ENCODE data around the gene SPATA46. TPM values are rescaled to one million over a fixed set of nuclear protein-coding genes. Genes with fewer than 3 reads are reported as not detected.
A peak's percentile ranks its signal among the peaks of the same experiment; 100 is the strongest.

Gene SPATA46
- total and polyA plus RNA-seq, 2 experiments from 2014 or later = not detected

DNA sequence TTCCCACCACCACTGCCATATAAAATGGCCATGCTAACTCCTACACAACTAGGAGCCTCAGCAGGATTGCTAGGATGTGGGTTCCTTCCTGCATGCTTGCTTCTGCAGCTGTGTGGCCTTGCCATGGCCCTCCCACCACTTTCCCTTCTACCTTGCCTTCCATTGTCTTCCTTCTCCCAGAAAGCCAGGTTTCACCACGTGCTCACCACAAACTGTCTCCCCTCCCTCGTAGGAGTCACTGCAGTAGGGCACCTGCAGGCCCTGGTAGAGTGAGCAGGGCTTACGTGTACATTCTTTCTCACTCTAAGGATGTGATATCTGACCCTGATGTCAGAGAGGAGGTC lies 8.6 kb upstream of the SPATA46 start:
- Histone ChIP-seq H4K20me1 (replicated peaks; ENCODE audit: insufficient read depth) (no peaks in the 10 kb centered on the region), H3K4me3 (no peak overlapping the region), H3K27me3 (ENCODE audit: insufficient read depth) (no peaks in the 10 kb centered on the region), H3K4me2 (no peak overlapping the region), H3F3A (replicated peaks; ENCODE audit: low read depth) (no peaks in the 10 kb centered on the region), H2AFZ (no peak overlapping the region), H3K4me1 (ENCODE audit: insufficient read depth) (no peaks in the 10 kb centered on the region), H3K79me2 (replicated peaks; ENCODE audit: insufficient read depth) (no peaks in the 10 kb centered on the region), H3K9me2 (ENCODE audit: insufficient read depth) (no peaks in the 10 kb centered on the region), H3K27ac (ENCODE audit: low read depth) (no peak overlapping the region), H3K36me3 (ENCODE audit: insufficient read depth) (no peaks in the 10 kb centered on the region)
- H3K4me1 Mint-ChIP-seq = peaks cover 26% of the 10 kb centered on the region
- TF ChIP-seq EZH2 (IDR thresholded peaks at IDR 0.05; ENCODE audit: low read depth, unreplicated experiment) (no peak), ZNF331 (CRISPR knock-in tag; IDR thresholded peaks at IDR 0.05; ENCODE audit: low read depth) (no peak), POLR2AphosphoS5 (IDR thresholded peaks at IDR 0.05; ENCODE audit: low read depth) (no peak), NANOG (IDR thresholded peaks at IDR 0.05; ENCODE audit: borderline replicate concordance) (no peak), STAT1 (IDR thresholded peaks at IDR 0.05; ENCODE audit: unreplicated experiment) (no peak)
- TF ChIP-seq, protein P1, sequence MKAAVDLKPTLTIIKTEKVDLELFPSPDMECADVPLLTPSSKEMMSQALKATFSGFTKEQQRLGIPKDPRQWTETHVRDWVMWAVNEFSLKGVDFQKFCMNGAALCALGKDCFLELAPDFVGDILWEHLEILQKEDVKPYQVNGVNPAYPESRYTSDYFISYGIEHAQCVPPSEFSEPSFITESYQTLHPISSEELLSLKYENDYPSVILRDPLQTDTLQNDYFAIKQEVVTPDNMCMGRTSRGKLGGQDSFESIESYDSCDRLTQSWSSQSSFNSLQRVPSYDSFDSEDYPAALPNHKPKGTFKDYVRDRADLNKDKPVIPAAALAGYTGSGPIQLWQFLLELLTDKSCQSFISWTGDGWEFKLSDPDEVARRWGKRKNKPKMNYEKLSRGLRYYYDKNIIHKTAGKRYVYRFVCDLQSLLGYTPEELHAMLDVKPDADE (IDR thresholded peaks at IDR 0.05) = no peak
- no peaks in the 10 kb centered on the region for H3K9me3 Mint-ChIP-seq
- H3K36me3 Mint-ChIP-seq (ENCODE audit: low read depth) = peaks cover 26% of the 10 kb centered on the region
- no peak overlapping the region for H3K4me3 Mint-ChIP-seq
- H3K27ac Mint-ChIP-seq = peak overlapping the region; percentile 57; the same call in 1 of the 2 replicates
- no peak for ATAC-seq
- H3K27me3 Mint-ChIP-seq (ENCODE audit: insufficient read depth, low read depth, poor library complexity) = peaks cover 25% of the 10 kb centered on the region
- DNase-seq (ENCODE audit: low spot score) = no peak

GRCh38 chr1:162384601-162385279 lies 8.1 kb upstream of the SPATA46 start:
- Histone ChIP-seq H3K79me2 (replicated peaks; ENCODE audit: insufficient read depth) (no peaks in the 10 kb centered on the region), H3K4me2 (no peak overlapping the region), H3K4me3 (no peak overlapping the region), H3K4me1 (ENCODE audit: insufficient read depth) (no peaks in the 10 kb centered on the region), H3K9me2 (ENCODE audit: insufficient read depth) (no peaks in the 10 kb centered on the region), H2AFZ (no peak overlapping the region), H3K27ac (ENCODE audit: low read depth) (no peak overlapping the region), H4K20me1 (replicated peaks; ENCODE audit: insufficient read depth) (no peaks in the 10 kb centered on the region), H3F3A (replicated peaks; ENCODE audit: low read depth) (no peaks in the 10 kb centered on the region), H3K36me3 (ENCODE audit: insufficient read depth) (no peaks in the 10 kb centered on the region), H3K27me3 (ENCODE audit: insufficient read depth) (no peaks in the 10 kb centered on the region)
- Mint-ChIP-seq H3K4me1 (peaks cover 24% of the 10 kb centered on the region), H3K27ac (peak overlapping the region; percentile 79), H3K27me3 (ENCODE audit: insufficient read depth, low read depth, poor library complexity) (peaks cover 25% of the 10 kb centered on the region), H3K4me3 (no peak overlapping the region), H3K36me3 (ENCODE audit: low read depth) (peaks cover 26% of the 10 kb centered on the region), H3K9me3 (no peaks in the 10 kb centered on the region)
- ATAC-seq (no peak), DNase-seq (ENCODE audit: low spot score) (no peak)
- TF ChIP-seq JUNB (IDR thresholded peaks at IDR 0.05; ENCODE audit: unreplicated experiment) = no peak
- no peak for TF ChIP-seq NANOG (IDR thresholded peaks at IDR 0.05; ENCODE audit: borderline replicate concordance)
- TF ChIP-seq CTCF (conservative IDR thresholded peaks at IDR 0.05; ENCODE audit: low read depth in 2 of 2) = no peak
- TF ChIP-seq, protein P2, sequence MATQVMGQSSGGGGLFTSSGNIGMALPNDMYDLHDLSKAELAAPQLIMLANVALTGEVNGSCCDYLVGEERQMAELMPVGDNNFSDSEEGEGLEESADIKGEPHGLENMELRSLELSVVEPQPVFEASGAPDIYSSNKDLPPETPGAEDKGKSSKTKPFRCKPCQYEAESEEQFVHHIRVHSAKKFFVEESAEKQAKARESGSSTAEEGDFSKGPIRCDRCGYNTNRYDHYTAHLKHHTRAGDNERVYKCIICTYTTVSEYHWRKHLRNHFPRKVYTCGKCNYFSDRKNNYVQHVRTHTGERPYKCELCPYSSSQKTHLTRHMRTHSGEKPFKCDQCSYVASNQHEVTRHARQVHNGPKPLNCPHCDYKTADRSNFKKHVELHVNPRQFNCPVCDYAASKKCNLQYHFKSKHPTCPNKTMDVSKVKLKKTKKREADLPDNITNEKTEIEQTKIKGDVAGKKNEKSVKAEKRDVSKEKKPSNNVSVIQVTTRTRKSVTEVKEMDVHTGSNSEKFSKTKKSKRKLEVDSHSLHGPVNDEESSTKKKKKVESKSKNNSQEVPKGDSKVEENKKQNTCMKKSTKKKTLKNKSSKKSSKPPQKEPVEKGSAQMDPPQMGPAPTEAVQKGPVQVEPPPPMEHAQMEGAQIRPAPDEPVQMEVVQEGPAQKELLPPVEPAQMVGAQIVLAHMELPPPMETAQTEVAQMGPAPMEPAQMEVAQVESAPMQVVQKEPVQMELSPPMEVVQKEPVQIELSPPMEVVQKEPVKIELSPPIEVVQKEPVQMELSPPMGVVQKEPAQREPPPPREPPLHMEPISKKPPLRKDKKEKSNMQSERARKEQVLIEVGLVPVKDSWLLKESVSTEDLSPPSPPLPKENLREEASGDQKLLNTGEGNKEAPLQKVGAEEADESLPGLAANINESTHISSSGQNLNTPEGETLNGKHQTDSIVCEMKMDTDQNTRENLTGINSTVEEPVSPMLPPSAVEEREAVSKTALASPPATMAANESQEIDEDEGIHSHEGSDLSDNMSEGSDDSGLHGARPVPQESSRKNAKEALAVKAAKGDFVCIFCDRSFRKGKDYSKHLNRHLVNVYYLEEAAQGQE (IDR thresholded peaks at IDR 0.05; ENCODE audit: unreplicated experiment) = no peak
- no peak for TF ChIP-seq POLR2AphosphoS5 (IDR thresholded peaks at IDR 0.05; ENCODE audit: low read depth)
- TF ChIP-seq STAT1 (IDR thresholded peaks at IDR 0.05; ENCODE audit: unreplicated experiment) = no peak
- TF ChIP-seq, protein P1 (IDR thresholded peaks at IDR 0.05) = no peak
- no peak for TF ChIP-seq ZNF114 (CRISPR knock-in tag; IDR thresholded peaks at IDR 0.05)
